Esophagus squamous epithelium (tissue), 5 donors: ENCODE measurements around the gene CTXND1. TPM values are rescaled to one million over a fixed set of nuclear protein-coding genes. Genes with fewer than 3 reads are reported as not detected.

Experiments
- DNase-seq: peaks from one replicate; lab custom pipeline; 2025; lab: John Stamatoyannopoulos, UW
- H3K27ac ChIP-seq, 4 donors: fragments of 200-600 bp; sonication (generic); one replicate each; pipeline ENCODE4 v1.5.1; 2016 to 2019; ENCODE audit warnings: mild to moderate bottlenecking in 1 of 4
- H3K27me3 ChIP-seq, 4 donors: fragments of 200-600 bp; sonication (generic); 1 replicate in 3 of 4; 2 replicates in 1 of 4; pipeline versions ENCODE4 v1.5.1 to v1.6.0; 2017 to 2021; ENCODE audit warnings: antibody characterized with exemption in 1 of 4
- H3K36me3 ChIP-seq, 3 donors: fragments of 200-600 bp; sonication (generic); one replicate each; pipeline ENCODE4 v1.5.1; 2016 to 2019
- H3K4me1 ChIP-seq, 3 donors: fragments of 200-600 bp; sonication (generic); one replicate each; pipeline ENCODE4 v1.5.1; 2017 to 2019
- H3K4me3 ChIP-seq, 4 donors: fragments of 200-600 bp; sonication (generic); 1 replicate in 3 of 4; 2 replicates in 1 of 4; pipeline ENCODE4 v1.5.1; 2016 to 2019; ENCODE audit warnings: mild to moderate bottlenecking in 2 of 4, moderate library complexity in 1 of 4
- H3K9me3 ChIP-seq, 3 donors: fragments of 200-600 bp; sonication (generic); one replicate each; pipeline ENCODE4 v1.5.1; 2016 to 2019
- CTCF ChIP-seq, 6 experiments: fragments of 450-650 bp in 4 of 6; fragments of 200-600 bp in 2 of 6; sonication (generic) in 2 of 6; IDR thresholded peaks; one replicate each; pipeline ENCODE4 v1.5.1; 2016 to 2019; ENCODE audit warnings: antibody characterized with exemption in 6 of 6, mild to moderate bottlenecking in 4 of 6, moderate library complexity in 4 of 6
- POLR2A ChIP-seq, 4 donors: fragments of 450-650 bp; IDR thresholded peaks; one replicate each; pipeline ENCODE4 v1.6.1; 2017; ENCODE audit warnings: antibody characterized with exemption in 4 of 4, mild to moderate bottlenecking in 4 of 4, moderate library complexity in 3 of 4
- WGBS, 2 donors: methylation state at CpG; one replicate each; pipeline ENCODE4 v1.1.5; 2018; 5-methylcytosine and 5-hydroxymethylcytosine counted together
- intact Hi-C: fragments of 100-400 bp; cut with DNase I; formaldehyde crosslinking; loops from one replicate; pipeline ENCODE4 v1.15.0; 2022
- total RNA-seq, 4 donors: library from RNA; depleted of rRNA; stranded (reverse); fragments of >200 nt; gene quantifications; one replicate each; pipeline ENCODE4 v1.1.0, GENCODE V29; 2016
- donor health status: DM: yes; HTN: yes; CAD: no.

Gene CTXND1
- total RNA-seq, 4 donors from 2014 or later, result not detected

- H3K4me1 ChIP-seq, result no peaks in the 10 kb centered on the region
- H3K27ac ChIP-seq, result no peak overlapping the region
- H3K4me3 ChIP-seq, result no peak overlapping the region
- no peaks in the 10 kb centered on the region for H3K9me3 ChIP-seq
- DNase-seq, result no peak
- TF ChIP-seq CTCF (IDR thresholded peaks at IDR 0.05), result no peak
- TF ChIP-seq POLR2A (IDR thresholded peaks at IDR 0.05), result no peak
- H3K36me3 ChIP-seq, result no peaks in the 10 kb centered on the region
- H3K27me3 ChIP-seq, result peaks cover 0 to 58% (median 0%) of the 10 kb centered on the region in 4 donors
- intact Hi-C loops, result no loop called here
Observed at GRCh38 chr15:80264031-80264430, 12.0 kb upstream of the CTXND1 start.

- Histone ChIP-seq H3K27ac (no peak overlapping the region), H3K4me3 (no peak overlapping the region), H3K9me3 (no peaks in the 10 kb centered on the region), H3K36me3 (no peaks in the 10 kb centered on the region), H3K27me3 (peaks cover 0 to 70% (median 0%) of the 10 kb centered on the region in 4 donors), H3K4me1 (no peaks in the 10 kb centered on the region)
- no peak for DNase-seq
- no peak for TF ChIP-seq CTCF (IDR thresholded peaks at IDR 0.05)
- no peak for TF ChIP-seq POLR2A (IDR thresholded peaks at IDR 0.05)
- intact Hi-C loops, result no loop called here
- 13 to 47% methylated on average over 2 of the region's 2 CpGs for WGBS, 2 donors
Observed at GRCh38 chr15:80260551-80260950, 8.5 kb upstream of the CTXND1 start.

GRCh38 chr15:80259942-80260510 lies 8.0 kb upstream of the CTXND1 start:
- intact Hi-C loops, result no loop called here
- Histone ChIP-seq H3K4me3 (no peak overlapping the region), H3K27me3 (peaks cover 0 to 76% (median 0%) of the 10 kb centered on the region in 4 donors), H3K9me3 (no peaks in the 10 kb centered on the region), H3K36me3 (no peaks in the 10 kb centered on the region), H3K4me1 (no peaks in the 10 kb centered on the region), H3K27ac (no peak overlapping the region)
- TF ChIP-seq CTCF (IDR thresholded peaks at IDR 0.05) (no peak), POLR2A (IDR thresholded peaks at IDR 0.05) (no peak)
- WGBS, 2 donors, result 75 to 90% methylated on average over 1 of the region's 1 CpG
- DNase-seq, result no peak

- WGBS, 2 donors, result 4 to 12% methylated on average over 3 to 29 of the region's 79 CpGs
- no peak overlapping the region for H3K27ac ChIP-seq
- H3K9me3 ChIP-seq, result no peaks in the 10 kb centered on the region
- intact Hi-C loops, result no loop called here
- peaks cover 0 to 14% (median 8%) of the 10 kb centered on the region in 3 donors for H3K4me1 ChIP-seq
- DNase-seq, result no peak
- H3K27me3 ChIP-seq, result peaks cover 9 to 99% (median 14%) of the 10 kb centered on the region in 4 donors
- TF ChIP-seq CTCF (IDR thresholded peaks at IDR 0.05), result no peak
- no peak for TF ChIP-seq POLR2A (IDR thresholded peaks at IDR 0.05)
- no peaks in the 10 kb centered on the region for H3K36me3 ChIP-seq
- H3K4me3 ChIP-seq, result peak overlapping the region; percentile 16 to 60 (median 33)
Observed at GRCh38 chr15:80251428-80252120, 439 bp downstream of the CTXND1 start.
